ENCODE measurements around the gene RPA3. TPM values are rescaled to one million over a fixed set of nuclear protein-coding genes. Genes with fewer than 3 reads are reported as not detected.

Gene RPA3
- 100 to 1,000 TPM; 155 to 176 TPM for total RNA-seq

GRCh38 chr7:7718492-7718891 is at the start of gene RPA3:
Gene RPA3, minus strand, starts transcription at chr7:7718607. Its CDS starts 78,189 bp downstream, at chr7:7640418.
- CTCF ChIA-PET = interaction anchor here (0.9 to 1.4 kb wide), 2 partner anchors 11 to 77 kb away, joined by 3 read pairs; partner anchors contain the start of gene UMAD1

GRCh38 chr7:7766671-7767070 is 48.3 kb upstream of the RPA3 start:
- POLR2A ChIA-PET = no interaction called here
- CTCF ChIA-PET = interaction anchor here (0.6 kb wide), 1 partner anchor 61 kb away, joined by 3 read pairs; no protein-coding TSS in a partner anchor

More at GRCh38 chr7:7718492-7718891, at the start of gene RPA3:
- POLR2A ChIA-PET = no interaction called here

GRCh38 chr7:7765422-7765821 is 47.0 kb upstream of the RPA3 start:
- CTCF ChIA-PET = no interaction called here

GRCh38 chr7:7764520-7765396 is 46.4 kb upstream of the RPA3 start:
- CTCF ChIA-PET = interaction anchor here (1.0 kb wide), 1 partner anchor 84 kb away, joined by 4 read pairs; no protein-coding TSS in a partner anchor
- POLR2A ChIA-PET = interaction anchor here (0.7 kb wide), 1 partner anchor 411 kb away, joined by 3 read pairs; no protein-coding TSS in a partner anchor

More at GRCh38 chr7:7765422-7765821, 47.0 kb upstream of the RPA3 start:
- POLR2A ChIA-PET = interaction anchor here (0.7 kb wide), 1 partner anchor 410 kb away, joined by 3 read pairs; no protein-coding TSS in a partner anchor

GRCh38 chr7:7761974-7762779 is 43.8 kb upstream of the RPA3 start:
- ChIA-PET CTCF (no interaction called here), POLR2A (no interaction called here)

GRCh38 chr7:7761340-7761973 is 43.0 kb upstream of the RPA3 start:
- CTCF ChIA-PET = interaction anchor here (1.1 kb wide), 1 partner anchor 166 kb away, joined by 3 read pairs; no protein-coding TSS in a partner anchor
- POLR2A ChIA-PET = no interaction called here

- POLR2A ChIA-PET = no interaction called here
Observed at GRCh38 chr7:7757576-7757975, 39.2 kb upstream of the RPA3 start.

GRCh38 chr7:7756577-7756976 is 38.2 kb upstream of the RPA3 start:
- ChIA-PET POLR2A (no interaction called here), CTCF (no interaction called here)

More at GRCh38 chr7:7757576-7757975, 39.2 kb upstream of the RPA3 start:
- CTCF ChIA-PET = no interaction called here

GRCh38 chr7:7751243-7752092 is 33.1 kb upstream of the RPA3 start:
- CTCF ChIA-PET = no interaction called here
- POLR2A ChIA-PET = no interaction called here

GRCh38 chr7:7750571-7751242 is 32.3 kb upstream of the RPA3 start:
- POLR2A ChIA-PET = no interaction called here

GRCh38 chr7:7746458-7746857 is 28.1 kb upstream of the RPA3 start:
- POLR2A ChIA-PET = no interaction called here

More at GRCh38 chr7:7750571-7751242, 32.3 kb upstream of the RPA3 start:
- CTCF ChIA-PET = no interaction called here

GRCh38 chr7:7745966-7746365 is 27.6 kb upstream of the RPA3 start:
- POLR2A ChIA-PET = no interaction called here
- CTCF ChIA-PET = no interaction called here

More at GRCh38 chr7:7746458-7746857, 28.1 kb upstream of the RPA3 start:
- CTCF ChIA-PET = no interaction called here

- POLR2A ChIA-PET = no interaction called here
- CTCF ChIA-PET = no interaction called here
Observed at GRCh38 chr7:7745258-7745657, 26.9 kb upstream of the RPA3 start.

GRCh38 chr7:7742223-7742622 is 23.8 kb upstream of the RPA3 start:
- ChIA-PET CTCF (no interaction called here), POLR2A (no interaction called here)

GRCh38 chr7:7740037-7740355 is 21.6 kb upstream of the RPA3 start:
- CTCF ChIA-PET = interaction anchor here (0.6 kb wide), 1 partner anchor 125 kb away, joined by 3 read pairs; no protein-coding TSS in a partner anchor
- POLR2A ChIA-PET = no interaction called here

- POLR2A ChIA-PET = no interaction called here
Observed at GRCh38 chr7:7739204-7740036, 21.0 kb upstream of the RPA3 start.

GRCh38 chr7:7738622-7739021 is 20.2 kb upstream of the RPA3 start:
- ChIA-PET POLR2A (no interaction called here), CTCF (interaction anchor here (0.5 kb wide), 1 partner anchor 213 kb away, joined by 3 read pairs; no protein-coding TSS in a partner anchor)

More at GRCh38 chr7:7739204-7740036, 21.0 kb upstream of the RPA3 start:
- CTCF ChIA-PET = interaction anchor here (0.5 kb wide), 1 partner anchor 213 kb away, joined by 3 read pairs; no protein-coding TSS in a partner anchor

- ChIA-PET CTCF (no interaction called here), POLR2A (no interaction called here)
Observed at GRCh38 chr7:7738177-7738576, 19.8 kb upstream of the RPA3 start.

Measured in activated CD8-positive, alpha-beta memory T cell treated with anti-CD3 and anti-CD28 coated beads for 36 hours (primary cell).